AG04450 (cell line): ENCODE data around the gene GALNT6. TPM values are rescaled to one million over a fixed set of nuclear protein-coding genes. Genes with fewer than 3 reads are reported as not detected.

Experiments
- CTCF ChIA-PET: fragments of 300-600, 350-600 bp; formaldehyde crosslinking; extraction: SDS; loops from one replicate; lab custom pipeline; 2022; ENCODE audit warnings: antibody characterized with exemption, inconsistent platforms; lab: Charles Lee
- POLR2A ChIA-PET: fragments of 350-600 bp; formaldehyde crosslinking; extraction: SDS; loops from one replicate; lab custom pipeline; 2021; ENCODE audit warnings: antibody characterized with exemption, inconsistent platforms; lab: Yijun Ruan, JAX
- DNase-seq: peaks from one replicate; pipeline ENCODE4 v3.0.0-alpha.2; 2011; ENCODE audit warnings: low read depth, low spot score
- H3K27ac ChIP-seq: one replicate; pipeline ENCODE4 v1.5.1; 2012; ENCODE audit warnings: low read depth, low read length, control low read depth
- H3K27me3 ChIP-seq: one replicate; pipeline ENCODE4 v1.6.0; 2012; ENCODE audit warnings: low read length; ENCODE audit not compliant: control insufficient read depth, insufficient read depth
- H3K4me3 ChIP-seq: 2 replicates; pipeline ENCODE4 v1.5.1; 2011; ENCODE audit warnings: mild to moderate bottlenecking, low read depth, low read length, control low read depth
- H3K9me3 ChIP-seq: 2 replicates; pipeline ENCODE4 v1.5.1; 2012; ENCODE audit warnings: low read length; ENCODE audit not compliant: control insufficient read depth, insufficient read depth
- CTCF ChIP-seq: IDR thresholded peaks from 2 replicates; pipeline ENCODE4 v1.5.1; 2011; ENCODE audit warnings: low read depth, low read length, control low read depth, inconsistent platforms
- polyA plus RNA-seq: library from polyadenylated mRNA; depleted of rRNA; stranded (reverse); fragments of >200 nt; gene quantifications from 2 replicates; pipeline ENCODE4 v1.2.3, GENCODE V29; 2011

The GALNT6 gene
- polyA plus RNA-seq, 1 experiment: 31.1 TPM

- ChIA-PET CTCF (no interaction called here), POLR2A (no interaction called here)
- Histone ChIP-seq H3K27me3 (no peaks in the 10 kb centered on the region), H3K27ac (no peak overlapping the region), H3K4me3 (no peak overlapping the region), H3K9me3 (no peaks in the 10 kb centered on the region)
- no peak for DNase-seq
- TF ChIP-seq CTCF: no peak
Measured at GRCh38 chr12:51406859-51407258, 15.7 kb upstream of the GALNT6 start.

- no peak for DNase-seq
- CTCF ChIA-PET: no interaction called here
- POLR2A ChIA-PET: no interaction called here
- no peak overlapping the region for H3K27ac ChIP-seq
- no peak overlapping the region for H3K4me3 ChIP-seq
- no peak for TF ChIP-seq CTCF
- no peaks in the 10 kb centered on the region for H3K9me3 ChIP-seq
- no peaks in the 10 kb centered on the region for H3K27me3 ChIP-seq
Measured at GRCh38 chr12:51406290-51406689, 15.1 kb upstream of the GALNT6 start.

GRCh38 chr12:51405801-51406207, 14.6 kb upstream of the GALNT6 start:
- Histone ChIP-seq H3K4me3 (no peak overlapping the region), H3K9me3 (no peaks in the 10 kb centered on the region), H3K27me3 (no peaks in the 10 kb centered on the region), H3K27ac (no peak overlapping the region)
- CTCF ChIA-PET: no interaction called here
- POLR2A ChIA-PET: no interaction called here
- TF ChIP-seq CTCF: no peak
- DNase-seq: no peak

- Histone ChIP-seq H3K9me3 (no peaks in the 10 kb centered on the region), H3K27me3 (no peaks in the 10 kb centered on the region), H3K27ac (no peak overlapping the region), H3K4me3 (no peak overlapping the region)
- CTCF ChIA-PET: no interaction called here
- TF ChIP-seq CTCF: no peak
- POLR2A ChIA-PET: no interaction called here
- DNase-seq: no peak
Measured at GRCh38 chr12:51404627-51405026, 13.4 kb upstream of the GALNT6 start.

- no peaks in the 10 kb centered on the region for H3K27me3 ChIP-seq
- no peak overlapping the region for H3K27ac ChIP-seq
- POLR2A ChIA-PET: no interaction called here
- no peaks in the 10 kb centered on the region for H3K9me3 ChIP-seq
- no peak for DNase-seq
- no peak for TF ChIP-seq CTCF
- H3K4me3 ChIP-seq: no peak overlapping the region
- CTCF ChIA-PET: no interaction called here
Measured at GRCh38 chr12:51403681-51404136, 12.5 kb upstream of the GALNT6 start.
